Mesendoderm (in vitro differentiated cells): ENCODE measurements around the gene PATL1.

ENCODE experiments used
- DNase-seq: peaks from one replicate; pipeline ENCODE4 v3.0.0; 2013
- H2AK5ac ChIP-seq: 2 replicates; pipeline ENCODE4 v1.6.1; 2013; ENCODE audit warnings: low read length, inconsistent platforms
- H2BK120ac ChIP-seq: 2 replicates; pipeline ENCODE4 v1.6.1; 2013; ENCODE audit warnings: low read depth, mild to moderate bottlenecking, low read length, moderate library complexity, mixed read lengths
- H2BK15ac ChIP-seq: replicated peaks from 2 replicates; pipeline ENCODE4 v1.6.1; 2013; ENCODE audit warnings: low read depth, mild to moderate bottlenecking, moderate library complexity
- H2BK5ac ChIP-seq: 2 replicates; pipeline ENCODE4 v1.6.1; 2013; ENCODE audit warnings: low read length, inconsistent platforms
- H3K18ac ChIP-seq: 2 replicates; pipeline ENCODE4 v1.6.1; 2013; ENCODE audit warnings: mild to moderate bottlenecking, low read length, mixed read lengths
- H3K23ac ChIP-seq: one replicate; pipeline ENCODE4 v1.6.1; 2013; ENCODE audit warnings: low read length
- H3K27ac ChIP-seq: 2 replicates; pipeline ENCODE4 v1.5.1; 2013; ENCODE audit warnings: low read depth, mild to moderate bottlenecking, inconsistent platforms, low read length, moderate library complexity
- H3K27me3 ChIP-seq: 2 replicates; pipeline ENCODE4 v1.6.1; 2013; ENCODE audit warnings: low read length, control low read depth, mild to moderate bottlenecking, inconsistent platforms; ENCODE audit not compliant: insufficient read depth, poor library complexity
- H3K36me3 ChIP-seq: 2 replicates; pipeline ENCODE4 v1.6.1; 2013; ENCODE audit warnings: low read length, inconsistent platforms; ENCODE audit not compliant: control insufficient read depth, insufficient read depth
- H3K4ac ChIP-seq: one replicate; pipeline ENCODE4 v1.6.1; 2013; ENCODE audit warnings: low read depth, mild to moderate bottlenecking, low read length, moderate library complexity
- H3K4me1 ChIP-seq: 2 replicates; pipeline ENCODE4 v1.6.1; 2013; ENCODE audit warnings: low read depth, low read length, inconsistent platforms; ENCODE audit not compliant: control insufficient read depth
- H3K4me2 ChIP-seq: 2 replicates; pipeline ENCODE4 v1.6.1; 2013; ENCODE audit warnings: low read length
- H3K4me3 ChIP-seq: 2 replicates; pipeline ENCODE4 v1.5.1; 2013; ENCODE audit warnings: mild to moderate bottlenecking, low read length
- H3K56ac ChIP-seq: one replicate; pipeline ENCODE4 v1.6.1; 2013; ENCODE audit warnings: low read length
- H3K79me1 ChIP-seq: 2 replicates; pipeline ENCODE4 v1.6.1; 2013; ENCODE audit warnings: low read length, inconsistent platforms
- H3K79me2 ChIP-seq: 2 replicates; pipeline ENCODE4 v1.6.1; 2013; ENCODE audit warnings: mild to moderate bottlenecking, low read length; ENCODE audit not compliant: control insufficient read depth, insufficient read depth
- H3K9ac ChIP-seq: 2 replicates; pipeline ENCODE4 v1.6.1; 2013; ENCODE audit warnings: low read length, inconsistent platforms
- H4K5ac ChIP-seq: one replicate; pipeline ENCODE4 v1.6.1; 2013; ENCODE audit warnings: low read length
- H4K8ac ChIP-seq: one replicate; pipeline ENCODE4 v1.6.1; 2013; ENCODE audit warnings: low read depth, mild to moderate bottlenecking, control low read depth, low read length, moderate library complexity
- WGBS: extraction: QIAGEN DNeasy Blood & Tissue Kit; methylation state at CpG from one replicate; pipeline ENCODE4 v1.1.7; 2013; ENCODE audit warnings: low lambda C conversion rate, missing lambda C conversion rate; ENCODE audit not compliant: insufficient coverage; ENCODE audit errors: extremely low coverage; 5-methylcytosine and 5-hydroxymethylcytosine counted together

Gene PATL1

DNA sequence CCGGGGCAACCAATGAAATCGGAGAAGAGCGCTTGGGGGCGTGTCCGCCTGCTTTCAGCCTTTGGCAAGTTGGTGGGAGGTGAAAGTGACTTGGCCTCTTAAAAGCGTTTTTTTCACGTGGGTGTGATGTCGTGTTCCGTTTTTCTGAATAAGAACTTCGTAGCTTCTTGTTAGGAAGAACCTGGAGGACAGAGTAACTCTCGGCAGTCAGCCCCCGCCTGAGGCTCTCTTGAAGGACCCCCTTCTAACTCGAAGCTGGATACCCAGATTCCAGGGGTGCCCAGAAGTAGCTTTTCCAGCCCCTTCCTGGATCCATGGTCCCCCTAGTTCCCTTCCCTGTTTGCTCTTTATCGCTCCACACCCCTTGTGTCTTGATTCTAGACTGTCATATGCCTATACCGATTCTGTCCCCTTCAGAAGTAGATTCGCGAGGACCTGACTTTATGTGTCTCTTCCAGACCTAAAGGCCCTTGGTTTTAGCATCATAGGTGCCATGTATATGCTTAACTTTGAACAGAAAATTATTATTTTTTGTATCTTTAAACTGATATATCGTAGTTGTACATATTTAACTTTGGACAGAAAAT lies 52.3 kb downstream of the PATL1 start:
- H3K9ac ChIP-seq = peak overlapping the region; percentile 74
- no peaks in the 10 kb centered on the region for H3K27me3 ChIP-seq
- peak overlapping the region; percentile 36 for H3K4ac ChIP-seq
- H3K18ac ChIP-seq = no peak overlapping the region
- no peak for DNase-seq
- peak overlapping the region; percentile 85 for H3K56ac ChIP-seq
- no peak overlapping the region for H4K8ac ChIP-seq
- H2BK5ac ChIP-seq = peak overlapping the region; percentile 17
- H2BK120ac ChIP-seq = no peak overlapping the region
- no peak overlapping the region for H2BK15ac ChIP-seq
- H4K5ac ChIP-seq = no peak overlapping the region
- peaks cover 10% of the 10 kb centered on the region for H3K79me1 ChIP-seq
- no CpG with 5 or more reads among the region's 18 CpGs for WGBS
- H3K4me3 ChIP-seq = peak overlapping the region; percentile 47
- no peak overlapping the region for H2AK5ac ChIP-seq
- peaks cover 6% of the 10 kb centered on the region for H3K4me1 ChIP-seq
- peaks cover 29% of the 10 kb centered on the region for H3K79me2 ChIP-seq
- peak overlapping the region; percentile 94 for H3K4me2 ChIP-seq
- peak overlapping the region; percentile 26 for H3K27ac ChIP-seq
- H3K36me3 ChIP-seq = no peaks in the 10 kb centered on the region
- H3K23ac ChIP-seq = no peak overlapping the region

- Histone ChIP-seq H3K56ac (peak within 1 kb of the TSS; percentile 90), H3K79me1 (peaks cover 10% of the 10 kb centered on the region), H2BK120ac (no peak within 1 kb of the TSS), H3K9ac (peak within 1 kb of the TSS; percentile 74), H4K8ac (no peak within 1 kb of the TSS), H3K4me3 (peak within 1 kb of the TSS; percentile 75), H2BK5ac (peak within 1 kb of the TSS; percentile 17), H3K4me1 (peaks cover 6% of the 10 kb centered on the region), H2BK15ac (no peak within 1 kb of the TSS), H3K4me2 (peak within 1 kb of the TSS; percentile 94), H3K27me3 (no peaks in the 10 kb centered on the region), H3K18ac (peak within 1 kb of the TSS; percentile 91), H2AK5ac (no peak within 1 kb of the TSS), H3K36me3 (no peaks in the 10 kb centered on the region), H3K4ac (peak within 1 kb of the TSS; percentile 88), H4K5ac (no peak within 1 kb of the TSS), H3K27ac (peak within 1 kb of the TSS; percentile 63), H3K79me2 (peaks cover 29% of the 10 kb centered on the region), H3K23ac (no peak within 1 kb of the TSS)
- no CpG with 5 or more reads among the region's 55 CpGs for WGBS
- peak; percentile 100 for DNase-seq
Observed at GRCh38 chr11:59615637-59616395, 53.0 kb downstream of the PATL1 start, which contains the start of gene OSBP. Gene OSBP (minus strand): TSS chr11:59615774. CDS start chr11:59615664, 110 bp downstream.

- peaks cover 12% of the 10 kb centered on the region for H3K79me1 ChIP-seq
- H3K23ac ChIP-seq = no peak overlapping the region
- no CpG with 5 or more reads among the region's 51 CpGs for WGBS
- no peak overlapping the region for H2BK120ac ChIP-seq
- peaks cover 2% of the 10 kb centered on the region for H3K36me3 ChIP-seq
- peak overlapping the region; percentile 88 for H3K4ac ChIP-seq
- peaks cover 29% of the 10 kb centered on the region for H3K79me2 ChIP-seq
- H3K4me1 ChIP-seq = peaks cover 6% of the 10 kb centered on the region
- peak overlapping the region; percentile 90 for H3K56ac ChIP-seq
- H3K4me3 ChIP-seq = peak overlapping the region; percentile 75
- H2BK5ac ChIP-seq = no peak overlapping the region
- peak; percentile 51 for DNase-seq
- H3K9ac ChIP-seq = peak overlapping the region; percentile 68
- H3K27ac ChIP-seq = peak overlapping the region; percentile 63
- no peak overlapping the region for H2BK15ac ChIP-seq
- H4K5ac ChIP-seq = no peak overlapping the region
- peak overlapping the region; percentile 90 for H3K4me2 ChIP-seq
- H3K27me3 ChIP-seq = no peaks in the 10 kb centered on the region
- no peak overlapping the region for H2AK5ac ChIP-seq
- H3K18ac ChIP-seq = peak overlapping the region; percentile 91
- H4K8ac ChIP-seq = no peak overlapping the region
Observed at GRCh38 chr11:59615120-59615636, 53.7 kb downstream of the PATL1 start.

DNA sequence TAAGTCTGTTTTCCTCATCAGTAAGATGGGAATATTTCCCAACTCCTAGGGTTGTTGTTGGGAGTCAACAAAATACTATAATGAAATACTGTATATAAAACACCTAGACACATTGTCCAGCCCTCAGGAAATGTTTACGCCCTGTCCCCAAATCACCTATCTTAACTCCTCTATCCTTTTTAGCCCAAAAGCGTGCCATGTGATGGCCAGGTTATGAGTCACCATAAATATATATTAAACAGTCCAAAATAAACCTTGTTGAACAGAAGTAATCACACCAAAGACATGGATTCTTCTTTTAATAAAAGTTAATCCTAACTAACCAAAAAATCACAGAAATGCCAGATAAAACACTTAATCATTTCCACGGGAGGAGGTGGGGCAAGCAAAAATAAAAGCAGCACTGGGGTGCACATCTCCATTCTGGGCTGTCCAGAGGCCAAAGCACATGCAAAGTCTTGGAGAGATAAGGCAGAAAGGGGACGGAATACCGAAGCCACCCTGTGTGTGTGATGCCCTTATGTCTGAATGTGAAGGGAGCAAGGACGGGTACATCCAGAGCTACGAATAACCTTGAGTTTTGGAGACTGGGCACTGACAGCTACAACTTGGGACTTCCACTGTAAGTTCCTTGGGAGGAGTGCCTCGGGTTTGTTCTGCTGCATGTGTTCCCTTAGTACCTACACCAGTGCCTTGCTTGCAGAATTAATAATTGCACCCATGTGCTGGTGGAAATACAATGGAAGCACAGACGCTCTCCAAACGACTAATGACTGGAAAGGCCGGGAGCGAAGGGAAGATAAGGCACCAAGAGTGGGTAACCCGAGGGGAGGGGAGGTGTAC lies 54.3 kb downstream of the PATL1 start:
- H2AK5ac ChIP-seq = no peak overlapping the region
- DNase-seq = peak; percentile 13
- H3K79me1 ChIP-seq = peaks cover 14% of the 10 kb centered on the region
- H4K8ac ChIP-seq = no peak overlapping the region
- H3K27ac ChIP-seq = peak overlapping the region; percentile 63
- peaks cover 6% of the 10 kb centered on the region for H3K4me1 ChIP-seq
- H3K4ac ChIP-seq = no peak overlapping the region
- H3K18ac ChIP-seq = no peak overlapping the region
- H2BK15ac ChIP-seq = no peak overlapping the region
- H2BK5ac ChIP-seq = no peak overlapping the region
- peak overlapping the region; percentile 90 for H3K4me2 ChIP-seq
- H3K79me2 ChIP-seq = peaks cover 29% of the 10 kb centered on the region
- H3K27me3 ChIP-seq = no peaks in the 10 kb centered on the region
- peak overlapping the region; percentile 90 for H3K56ac ChIP-seq
- H3K9ac ChIP-seq = peak overlapping the region; percentile 68
- H2BK120ac ChIP-seq = no peak overlapping the region
- peaks cover 3% of the 10 kb centered on the region for H3K36me3 ChIP-seq
- peak overlapping the region; percentile 75 for H3K4me3 ChIP-seq
- H4K5ac ChIP-seq = no peak overlapping the region
- WGBS = no CpG with 5 or more reads among the region's 13 CpGs
- H3K23ac ChIP-seq = no peak overlapping the region

GRCh38 chr11:59611570-59612565 lies 57.0 kb downstream of the PATL1 start:
- H3K9ac ChIP-seq = no peak overlapping the region
- no CpG with 5 or more reads among the region's 6 CpGs for WGBS
- no peak overlapping the region for H2AK5ac ChIP-seq
- no peak overlapping the region for H3K4me2 ChIP-seq
- no peak overlapping the region for H3K56ac ChIP-seq
- H2BK120ac ChIP-seq = no peak overlapping the region
- peaks cover 14% of the 10 kb centered on the region for H3K79me1 ChIP-seq
- H3K27ac ChIP-seq = no peak overlapping the region
- no peak overlapping the region for H4K5ac ChIP-seq
- no peaks in the 10 kb centered on the region for H3K27me3 ChIP-seq
- H3K4me3 ChIP-seq = no peak overlapping the region
- no peak overlapping the region for H2BK15ac ChIP-seq
- H3K79me2 ChIP-seq = peaks cover 29% of the 10 kb centered on the region
- no peak overlapping the region for H2BK5ac ChIP-seq
- H3K18ac ChIP-seq = no peak overlapping the region
- H3K4me1 ChIP-seq = peaks cover 6% of the 10 kb centered on the region
- no peak for DNase-seq
- H3K4ac ChIP-seq = no peak overlapping the region
- peaks cover 11% of the 10 kb centered on the region for H3K36me3 ChIP-seq
- no peak overlapping the region for H3K23ac ChIP-seq
- no peak overlapping the region for H4K8ac ChIP-seq
